Neuron (in vitro differentiated cells): ENCODE results near the gene KCND3.

Experiments used
- H2AFZ ChIP-seq: one replicate; pipeline ENCODE4 v1.6.1; 2013; ENCODE audit warnings: low read depth, mild to moderate bottlenecking, inconsistent platforms, low read length, moderate library complexity
- H3K27me3 ChIP-seq: one replicate; pipeline ENCODE4 v1.6.1; 2013; ENCODE audit warnings: low read length; ENCODE audit not compliant: insufficient read depth
- H3K36me3 ChIP-seq: one replicate; pipeline ENCODE4 v1.6.1; 2013; ENCODE audit warnings: low read length; ENCODE audit not compliant: insufficient read depth
- H3K4me1 ChIP-seq: one replicate; pipeline ENCODE4 v1.6.1; 2013; ENCODE audit warnings: low read length; ENCODE audit not compliant: insufficient read depth
- H3K4me3 ChIP-seq: 2 replicates; pipeline ENCODE4 v1.5.1; 2013; ENCODE audit warnings: mild to moderate bottlenecking, low read length, moderate library complexity
- H3K9me3 ChIP-seq: one replicate; pipeline ENCODE4 v1.6.1; 2013; ENCODE audit warnings: low read length

KCND3 gene

DNA sequence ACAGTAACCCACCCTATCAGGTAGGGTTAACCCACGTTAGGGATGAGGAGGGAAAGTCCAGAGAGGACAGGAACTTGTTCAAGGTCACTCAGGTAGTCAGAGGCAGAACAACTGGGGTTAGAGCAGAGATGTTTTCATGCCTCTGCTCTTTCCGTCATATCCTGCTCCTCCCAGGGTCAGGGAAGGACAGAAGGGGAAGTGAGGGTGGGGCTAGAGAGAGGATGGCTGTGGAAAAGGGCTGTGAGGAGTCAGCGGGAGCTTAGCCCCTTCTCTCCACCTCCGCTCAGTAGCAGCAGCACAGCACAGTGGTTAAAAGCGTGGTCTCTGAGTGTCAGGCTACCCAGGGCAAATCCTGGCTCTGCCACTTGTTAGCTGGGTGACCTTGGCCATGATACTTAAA, 197.2 kb downstream of the KCND3 start:
- Histone ChIP-seq H3K36me3 (no peaks in the 10 kb centered on the region), H3K9me3 (no peaks in the 10 kb centered on the region), H3K4me3 (no peak overlapping the region), H3K27me3 (peaks cover 7% of the 10 kb centered on the region), H3K4me1 (no peaks in the 10 kb centered on the region), H2AFZ (no peak overlapping the region)

DNA sequence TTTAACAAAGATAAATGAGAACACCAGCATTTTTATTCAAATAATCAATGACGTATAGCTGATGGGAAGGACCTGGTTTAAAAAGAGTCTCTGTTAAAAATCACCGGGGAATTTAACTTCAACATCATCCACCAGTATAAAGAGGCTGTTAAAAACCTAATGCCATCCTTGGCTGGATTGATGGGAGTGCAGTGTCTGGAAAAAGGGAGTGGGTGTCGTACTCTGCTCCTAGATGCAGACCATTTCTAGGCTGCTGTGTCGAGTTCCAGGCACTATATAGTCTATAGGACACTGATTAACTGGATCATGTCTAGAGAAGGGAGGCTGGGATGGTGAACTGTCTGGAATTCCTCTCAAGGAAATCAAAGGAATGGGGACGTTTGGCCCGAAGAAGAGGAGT, 197.7 kb downstream of the KCND3 start:
- no peaks in the 10 kb centered on the region for H3K4me1 ChIP-seq
- H3K9me3 ChIP-seq, result no peaks in the 10 kb centered on the region
- no peaks in the 10 kb centered on the region for H3K36me3 ChIP-seq
- H2AFZ ChIP-seq, result no peak overlapping the region
- no peak overlapping the region for H3K4me3 ChIP-seq
- H3K27me3 ChIP-seq, result peaks cover 7% of the 10 kb centered on the region

DNA sequence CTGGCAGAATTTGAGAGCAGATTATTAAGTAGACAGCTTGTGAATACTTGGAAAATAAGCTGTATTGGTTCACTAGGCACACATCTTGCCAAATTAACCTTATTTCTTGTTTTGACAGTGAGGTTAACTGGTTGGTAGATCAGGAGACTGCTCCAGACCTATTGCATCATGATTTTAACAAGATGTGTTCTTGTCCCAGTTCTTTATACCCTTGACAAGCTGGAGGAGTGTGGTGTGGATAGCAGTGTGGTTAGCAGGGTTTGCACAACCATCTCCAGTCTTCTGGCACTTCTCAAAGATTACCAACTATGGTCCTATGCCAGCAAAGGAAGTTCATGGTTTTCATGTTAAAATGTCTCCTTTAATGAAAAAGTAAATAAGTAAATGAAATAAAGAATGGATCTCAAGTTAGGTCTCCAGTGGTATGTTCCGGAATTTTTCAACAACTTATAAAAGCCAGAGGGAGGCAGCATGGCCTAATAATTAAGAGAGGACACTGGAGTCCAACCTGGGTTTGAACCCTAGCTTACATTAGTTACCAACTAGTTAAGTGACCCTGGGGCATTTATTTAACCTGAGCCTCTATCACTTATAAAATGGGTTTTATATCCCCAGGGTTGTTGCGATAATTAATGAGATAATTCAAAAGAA, 199.7 kb downstream of the KCND3 start:
- Histone ChIP-seq H3K36me3 (no peaks in the 10 kb centered on the region), H3K9me3 (no peaks in the 10 kb centered on the region), H3K4me3 (no peak overlapping the region), H3K4me1 (no peaks in the 10 kb centered on the region), H3K27me3 (peaks cover 11% of the 10 kb centered on the region), H2AFZ (no peak overlapping the region)

DNA sequence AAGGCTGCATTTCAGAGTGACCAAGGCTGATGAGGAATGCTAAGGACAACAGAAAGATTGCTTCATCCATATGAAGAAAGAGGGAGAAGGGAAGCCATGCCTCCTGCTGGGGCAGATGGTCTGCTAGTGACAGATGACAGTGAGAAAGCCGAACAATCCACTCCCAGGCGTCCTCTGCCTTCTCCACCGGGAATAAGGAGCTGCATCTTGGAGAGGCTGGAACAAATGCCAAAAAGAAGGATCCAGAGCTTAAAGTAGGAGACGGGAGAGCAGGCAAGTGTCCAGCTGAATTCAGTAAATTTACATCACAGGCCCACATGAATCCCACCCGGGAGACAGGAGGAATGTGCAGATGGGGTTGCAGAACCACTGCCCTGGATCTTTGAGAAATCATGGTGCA, 200.3 kb downstream of the KCND3 start:
- no peaks in the 10 kb centered on the region for H3K9me3 ChIP-seq
- no peak overlapping the region for H3K4me3 ChIP-seq
- H2AFZ ChIP-seq, result no peak overlapping the region
- peaks cover 11% of the 10 kb centered on the region for H3K27me3 ChIP-seq
- no peaks in the 10 kb centered on the region for H3K4me1 ChIP-seq
- no peaks in the 10 kb centered on the region for H3K36me3 ChIP-seq

DNA sequence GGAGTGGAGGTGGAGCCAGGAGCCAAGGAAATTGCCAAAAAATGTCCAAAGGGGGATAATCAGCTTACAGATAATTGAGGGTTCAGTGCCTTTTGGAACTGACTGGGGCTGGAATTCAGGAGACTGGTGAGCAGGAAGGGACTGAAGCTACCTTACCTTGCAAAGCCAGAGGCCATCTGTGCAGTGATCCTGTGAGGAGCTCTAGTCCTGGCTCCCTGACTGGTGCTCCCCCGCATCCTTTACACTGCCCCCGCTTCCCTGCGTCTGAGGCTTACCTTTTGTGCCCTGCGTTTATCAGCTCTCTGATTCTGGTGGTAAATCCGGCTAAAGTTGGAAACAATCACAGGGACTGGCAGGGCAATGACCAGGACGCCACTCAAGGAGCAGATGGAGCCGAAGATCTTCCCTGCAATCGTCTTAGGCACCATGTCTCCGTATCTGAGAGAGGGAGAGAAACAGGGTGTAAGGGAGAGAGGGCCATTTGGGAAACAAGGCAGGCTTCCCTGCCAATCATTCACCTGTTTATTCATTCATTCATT, 202.7 kb downstream of the KCND3 start:
- no peaks in the 10 kb centered on the region for H3K36me3 ChIP-seq
- H3K9me3 ChIP-seq, result no peaks in the 10 kb centered on the region
- no peak overlapping the region for H2AFZ ChIP-seq
- H3K27me3 ChIP-seq, result peaks cover 11% of the 10 kb centered on the region
- no peak overlapping the region for H3K4me3 ChIP-seq
- no peaks in the 10 kb centered on the region for H3K4me1 ChIP-seq

GRCh38 chr1:111784273-111784901, 205.1 kb downstream of the KCND3 start:
- Histone ChIP-seq H3K9me3 (no peaks in the 10 kb centered on the region), H3K36me3 (no peaks in the 10 kb centered on the region), H3K4me1 (no peaks in the 10 kb centered on the region), H2AFZ (no peak overlapping the region), H3K27me3 (peaks cover 7% of the 10 kb centered on the region), H3K4me3 (no peak overlapping the region)

DNA sequence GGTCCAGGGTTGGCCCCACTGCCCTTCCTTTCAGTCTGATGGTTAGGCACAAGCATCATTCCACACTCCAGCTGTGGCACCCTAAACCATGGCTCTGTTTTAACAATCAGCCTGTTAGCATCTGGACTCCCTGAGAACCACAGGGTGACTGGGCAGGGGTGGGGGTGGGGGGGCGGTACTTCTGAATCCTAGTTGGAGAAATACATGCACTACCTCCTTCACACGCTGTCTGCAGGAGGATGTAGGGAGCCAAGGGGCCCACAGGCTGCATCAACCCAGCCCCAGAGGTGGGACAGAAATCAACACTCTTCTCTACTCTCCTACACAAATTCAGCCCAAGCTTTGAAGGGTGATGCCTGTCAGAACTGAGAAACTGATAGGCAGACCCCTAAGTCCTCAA, 209.9 kb downstream of the KCND3 start:
- Histone ChIP-seq H3K4me1 (peaks cover 8% of the 10 kb centered on the region), H3K9me3 (no peaks in the 10 kb centered on the region)

GRCh38 chr1:111778541-111779051, 210.9 kb downstream of the KCND3 start:
- H3K36me3 ChIP-seq, result no peaks in the 10 kb centered on the region
- H3K4me1 ChIP-seq, result peaks cover 8% of the 10 kb centered on the region
- H2AFZ ChIP-seq, result no peak overlapping the region
- no peaks in the 10 kb centered on the region for H3K27me3 ChIP-seq
- no peak overlapping the region for H3K4me3 ChIP-seq
- no peaks in the 10 kb centered on the region for H3K9me3 ChIP-seq

More for the DNA sequence above, 209.9 kb downstream of the KCND3 start:
- H3K27me3 ChIP-seq, result no peaks in the 10 kb centered on the region
- H3K4me3 ChIP-seq, result no peak overlapping the region
- H3K36me3 ChIP-seq, result no peaks in the 10 kb centered on the region
- H2AFZ ChIP-seq, result no peak overlapping the region

- Histone ChIP-seq H2AFZ (no peak overlapping the region), H3K27me3 (no peaks in the 10 kb centered on the region), H3K9me3 (no peaks in the 10 kb centered on the region), H3K36me3 (no peaks in the 10 kb centered on the region), H3K4me3 (no peak overlapping the region), H3K4me1 (peaks cover 8% of the 10 kb centered on the region)
Observed at GRCh38 chr1:111778066-111778465, 211.4 kb downstream of the KCND3 start.

DNA sequence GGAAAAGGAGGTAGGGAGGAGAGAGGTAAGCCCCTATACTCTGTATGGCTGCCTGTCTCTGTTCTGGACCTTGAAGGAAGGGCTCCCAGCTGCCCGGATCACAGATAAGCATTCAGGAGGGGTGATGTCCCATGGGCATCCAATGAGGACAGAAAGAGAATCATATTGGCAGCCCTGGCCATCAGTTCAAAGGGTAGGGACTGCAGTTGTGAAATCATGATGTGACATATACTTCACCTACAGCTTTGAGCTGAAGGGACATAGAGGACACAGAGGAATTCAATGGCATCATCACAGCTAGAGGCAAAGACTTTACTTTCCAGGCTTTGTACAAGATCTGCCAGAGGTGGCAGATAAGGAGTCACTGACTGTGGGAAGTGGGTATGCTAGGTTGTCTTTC, 212.2 kb downstream of the KCND3 start:
- no peaks in the 10 kb centered on the region for H3K36me3 ChIP-seq
- no peaks in the 10 kb centered on the region for H3K9me3 ChIP-seq
- peaks cover 8% of the 10 kb centered on the region for H3K4me1 ChIP-seq
- no peaks in the 10 kb centered on the region for H3K27me3 ChIP-seq
- H3K4me3 ChIP-seq, result no peak overlapping the region
- H2AFZ ChIP-seq, result no peak overlapping the region

DNA sequence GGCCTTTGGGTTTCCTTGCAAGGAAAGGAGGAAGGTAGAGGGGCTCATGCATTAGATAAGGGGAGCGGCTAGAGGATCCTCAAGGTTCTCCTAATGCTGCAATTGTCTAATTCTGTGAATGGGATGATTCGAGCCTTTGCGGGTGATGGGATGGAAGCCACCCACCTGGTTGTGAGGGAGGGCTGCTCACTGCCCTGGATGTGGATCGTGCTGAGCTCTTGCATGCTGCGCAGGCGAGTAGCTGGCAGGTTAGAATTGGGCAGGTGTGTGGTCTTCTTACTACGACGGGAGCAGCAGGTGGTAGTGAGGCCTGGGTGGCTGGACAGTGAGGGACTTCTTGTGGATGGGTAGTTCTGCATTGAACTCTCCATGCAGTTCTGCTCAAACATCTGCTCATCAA, 212.6 kb downstream of the KCND3 start:
- Histone ChIP-seq H2AFZ (no peak overlapping the region), H3K4me1 (peaks cover 8% of the 10 kb centered on the region), H3K9me3 (no peaks in the 10 kb centered on the region), H3K27me3 (no peaks in the 10 kb centered on the region), H3K4me3 (no peak overlapping the region), H3K36me3 (no peaks in the 10 kb centered on the region)

GRCh38 chr1:111776391-111776790, 213.1 kb downstream of the KCND3 start:
- Histone ChIP-seq H2AFZ (no peak overlapping the region), H3K27me3 (no peaks in the 10 kb centered on the region), H3K36me3 (no peaks in the 10 kb centered on the region), H3K4me1 (peaks cover 8% of the 10 kb centered on the region), H3K9me3 (no peaks in the 10 kb centered on the region), H3K4me3 (no peak overlapping the region)

GRCh38 chr1:111775966-111776365, 213.5 kb downstream of the KCND3 start:
- Histone ChIP-seq H3K9me3 (no peaks in the 10 kb centered on the region), H3K27me3 (no peaks in the 10 kb centered on the region), H3K4me3 (no peak overlapping the region), H2AFZ (no peak overlapping the region), H3K4me1 (peaks cover 8% of the 10 kb centered on the region), H3K36me3 (no peaks in the 10 kb centered on the region)
